Smooth muscle cell (in vitro differentiated cells): Measurements from ENCODE around the gene ARHGAP30. TPM values are rescaled to one million over a fixed set of nuclear protein-coding genes. Genes with fewer than 3 reads are reported as not detected.

Source experiments
- DNase-seq: peaks from one replicate; lab custom pipeline; 2025; ENCODE audit not compliant: unreplicated experiment; lab: John Stamatoyannopoulos, UW
- H2AFZ ChIP-seq: fragments of 200-600 bp; sonication (generic); 2 replicates; pipeline ENCODE4 v1.6.0; 2016; ENCODE audit warnings: antibody characterized with exemption, low read depth, mild to moderate bottlenecking
- H3F3A ChIP-seq: fragments of 200-600 bp; sonication (generic); 2 replicates; pipeline ENCODE4 v1.6.0; 2017; ENCODE audit warnings: antibody characterized with exemption, low read depth
- H3K27ac ChIP-seq: fragments of 200-600 bp; sonication (generic); 2 replicates; pipeline ENCODE4 v1.5.1; 2016; ENCODE audit warnings: low read depth, mild to moderate bottlenecking
- H3K27me3 ChIP-seq: fragments of 200-600 bp; sonication (generic); 2 replicates; pipeline ENCODE4 v1.6.1; 2016; ENCODE audit warnings: low read depth, mild to moderate bottlenecking
- H3K36me3 ChIP-seq: fragments of 200-600 bp; sonication (generic); 2 replicates; pipeline ENCODE4 v1.5.1; 2016; ENCODE audit warnings: low read depth
- H3K4me1 ChIP-seq: fragments of 200-600 bp; sonication (generic); 2 replicates; pipeline ENCODE4 v1.5.1; 2016; ENCODE audit warnings: low read depth
- H3K4me2 ChIP-seq: fragments of 200-600 bp; sonication (generic); 2 replicates; pipeline ENCODE4 v1.6.0; 2016; ENCODE audit warnings: mild to moderate bottlenecking
- H3K4me3 ChIP-seq: fragments of 200-600 bp; sonication (generic); 2 replicates; pipeline ENCODE4 v1.5.1; 2016; ENCODE audit warnings: mild to moderate bottlenecking
- H3K79me2 ChIP-seq: fragments of 200-600 bp; sonication (generic); 2 replicates; pipeline ENCODE4 v1.6.0; 2016; ENCODE audit warnings: low read depth, mild to moderate bottlenecking
- H3K9ac ChIP-seq: fragments of 200-600 bp; sonication (generic); 2 replicates; pipeline ENCODE4 v1.6.0; 2016; ENCODE audit warnings: low read depth
- H3K9me3 ChIP-seq: fragments of 200-600 bp; sonication (generic); replicated peaks from 2 replicates; pipeline ENCODE4 v1.5.1; 2016; ENCODE audit warnings: low read depth
- H4K20me1 ChIP-seq: fragments of 200-600 bp; sonication (generic); 2 replicates; pipeline ENCODE4 v1.6.0; 2016; ENCODE audit warnings: low read depth
- CTCF ChIP-seq: fragments of 200-600 bp; sonication (generic); IDR thresholded peaks from 2 replicates; pipeline ENCODE4 v1.5.1; 2017; ENCODE audit warnings: borderline replicate concordance, mild to moderate bottlenecking, antibody characterized with exemption; ENCODE audit not compliant: insufficient read depth, poor library complexity, severe bottlenecking
- WGBS: methylation state at CpG from one replicate; pipeline ENCODE4 v1.1.7; 2016; ENCODE audit warnings: low lambda C conversion rate; 5-methylcytosine and 5-hydroxymethylcytosine counted together
- polyA plus RNA-seq: library from polyadenylated mRNA; unstranded; fragments of >200 nt; fragmentation: Nextera tagmentation; extraction: Ambion mirVana; gene quantifications from 2 replicates; pipeline ENCODE4 v1.2.1, GENCODE V29; 2016
- total RNA-seq: library from RNA; depleted of rRNA; stranded (reverse); fragments of >200 nt; gene quantifications from 2 replicates; pipeline ENCODE4 v1.2.3, GENCODE V29; 2014

The ARHGAP30 gene
- total and polyA plus RNA-seq, 2 experiments from 2014 or later: 0.13 to 1.2 TPM

- Histone ChIP-seq H3K36me3 (no peaks in the 10 kb centered on the region), H3K4me2 (no peak overlapping the region), H2AFZ (no peak overlapping the region), H3K4me3 (no peak overlapping the region), H3K27ac (no peak overlapping the region), H3K4me1 (peaks cover 12% of the 10 kb centered on the region), H3K9me3 (no peaks in the 10 kb centered on the region), H3K79me2 (no peaks in the 10 kb centered on the region), H4K20me1 (no peaks in the 10 kb centered on the region), H3F3A (peaks cover 19% of the 10 kb centered on the region), H3K9ac (no peak overlapping the region), H3K27me3 (no peaks in the 10 kb centered on the region)
- WGBS: 91% methylated on average over 9 of the region's 9 CpGs
- TF ChIP-seq CTCF: no peak
- DNase-seq: no peak
Measured at GRCh38 chr1:161077426-161077825, 7.7 kb upstream of the ARHGAP30 start.

- Histone ChIP-seq H4K20me1 (no peaks in the 10 kb centered on the region), H3F3A (peaks cover 15% of the 10 kb centered on the region), H3K4me3 (no peak overlapping the region), H3K79me2 (no peaks in the 10 kb centered on the region), H3K9ac (no peak overlapping the region), H3K27ac (peak overlapping the region; percentile 4), H3K4me1 (peaks cover 14% of the 10 kb centered on the region), H3K4me2 (no peak overlapping the region), H2AFZ (no peak overlapping the region), H3K36me3 (no peaks in the 10 kb centered on the region), H3K9me3 (no peaks in the 10 kb centered on the region), H3K27me3 (no peaks in the 10 kb centered on the region)
- TF ChIP-seq CTCF: no peak
- DNase-seq: no peak
Measured at GRCh38 chr1:161076410-161076809, 6.7 kb upstream of the ARHGAP30 start.

DNA sequence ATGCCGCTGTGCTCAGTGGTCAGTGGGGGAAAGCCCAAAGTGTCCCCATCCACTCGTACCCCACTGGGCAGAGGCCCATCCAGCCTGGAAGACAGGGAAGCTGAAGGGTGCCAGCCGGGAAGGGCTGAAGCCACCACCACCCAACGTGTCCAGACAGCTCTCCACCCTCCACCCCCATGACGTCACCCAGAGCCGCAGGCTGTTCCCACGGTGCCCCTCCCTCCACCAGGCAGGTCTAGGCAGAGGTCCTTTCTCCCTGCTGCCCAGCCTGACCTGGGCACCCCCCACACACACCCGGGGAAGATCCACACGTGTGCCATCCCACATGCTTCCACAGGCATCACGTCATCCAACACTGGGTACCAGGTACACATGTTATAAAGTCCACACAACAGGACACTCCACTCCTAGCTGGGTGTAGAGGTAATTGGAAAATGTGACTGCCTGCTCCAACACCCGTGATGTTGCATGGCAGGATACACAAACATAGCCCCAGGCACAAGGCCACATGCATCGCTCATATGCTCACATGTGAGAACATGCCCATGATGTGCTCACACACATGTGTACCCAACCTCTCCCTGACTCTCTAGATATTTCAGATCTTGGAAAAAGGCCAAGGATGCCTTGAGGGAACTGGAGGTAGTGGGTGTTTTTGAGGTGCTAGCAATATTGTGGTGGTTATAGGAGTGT is 5.1 kb upstream of the ARHGAP30 start:
- Histone ChIP-seq H4K20me1 (no peaks in the 10 kb centered on the region), H3K4me3 (no peak overlapping the region), H3K4me1 (peaks cover 4% of the 10 kb centered on the region), H3K79me2 (no peaks in the 10 kb centered on the region), H3K9ac (peak overlapping the region; percentile 36), H3K4me2 (peak overlapping the region; percentile 13), H3K36me3 (no peaks in the 10 kb centered on the region), H3K9me3 (no peaks in the 10 kb centered on the region), H3K27ac (peak overlapping the region; percentile 61), H2AFZ (no peak overlapping the region), H3F3A (peaks cover 2% of the 10 kb centered on the region), H3K27me3 (no peaks in the 10 kb centered on the region)
- no peak for DNase-seq
- 85% methylated on average over 9 of the region's 12 CpGs for WGBS
- TF ChIP-seq CTCF: no peak

GRCh38 chr1:161073474-161074121 is 3.9 kb upstream of the ARHGAP30 start:
- TF ChIP-seq CTCF: no peak
- Histone ChIP-seq H3F3A (no peaks in the 10 kb centered on the region), H2AFZ (no peak overlapping the region), H3K79me2 (no peaks in the 10 kb centered on the region), H3K4me1 (peaks cover 4% of the 10 kb centered on the region), H3K9ac (no peak overlapping the region), H3K27ac (peak overlapping the region; percentile 61), H3K4me3 (no peak overlapping the region), H3K9me3 (no peaks in the 10 kb centered on the region), H4K20me1 (no peaks in the 10 kb centered on the region), H3K4me2 (no peak overlapping the region), H3K36me3 (no peaks in the 10 kb centered on the region), H3K27me3 (no peaks in the 10 kb centered on the region)
- no peak for DNase-seq
- WGBS: 68% methylated on average over 7 of the region's 7 CpGs
